ENCODE results near the gene DOCK4.

GRCh38 chr7:111883241-111883640 is 323.0 kb downstream of the DOCK4 start:
- TF ChIP-seq CTCF (IDR thresholded peaks at IDR 0.05) (no peak), POLR2A (IDR thresholded peaks at IDR 0.05) (no peak)
